ENCODE measurements around the gene MRAP2.

The MRAP2 gene, protein sequence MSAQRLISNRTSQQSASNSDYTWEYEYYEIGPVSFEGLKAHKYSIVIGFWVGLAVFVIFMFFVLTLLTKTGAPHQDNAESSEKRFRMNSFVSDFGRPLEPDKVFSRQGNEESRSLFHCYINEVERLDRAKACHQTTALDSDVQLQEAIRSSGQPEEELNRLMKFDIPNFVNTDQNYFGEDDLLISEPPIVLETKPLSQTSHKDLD

DNA sequence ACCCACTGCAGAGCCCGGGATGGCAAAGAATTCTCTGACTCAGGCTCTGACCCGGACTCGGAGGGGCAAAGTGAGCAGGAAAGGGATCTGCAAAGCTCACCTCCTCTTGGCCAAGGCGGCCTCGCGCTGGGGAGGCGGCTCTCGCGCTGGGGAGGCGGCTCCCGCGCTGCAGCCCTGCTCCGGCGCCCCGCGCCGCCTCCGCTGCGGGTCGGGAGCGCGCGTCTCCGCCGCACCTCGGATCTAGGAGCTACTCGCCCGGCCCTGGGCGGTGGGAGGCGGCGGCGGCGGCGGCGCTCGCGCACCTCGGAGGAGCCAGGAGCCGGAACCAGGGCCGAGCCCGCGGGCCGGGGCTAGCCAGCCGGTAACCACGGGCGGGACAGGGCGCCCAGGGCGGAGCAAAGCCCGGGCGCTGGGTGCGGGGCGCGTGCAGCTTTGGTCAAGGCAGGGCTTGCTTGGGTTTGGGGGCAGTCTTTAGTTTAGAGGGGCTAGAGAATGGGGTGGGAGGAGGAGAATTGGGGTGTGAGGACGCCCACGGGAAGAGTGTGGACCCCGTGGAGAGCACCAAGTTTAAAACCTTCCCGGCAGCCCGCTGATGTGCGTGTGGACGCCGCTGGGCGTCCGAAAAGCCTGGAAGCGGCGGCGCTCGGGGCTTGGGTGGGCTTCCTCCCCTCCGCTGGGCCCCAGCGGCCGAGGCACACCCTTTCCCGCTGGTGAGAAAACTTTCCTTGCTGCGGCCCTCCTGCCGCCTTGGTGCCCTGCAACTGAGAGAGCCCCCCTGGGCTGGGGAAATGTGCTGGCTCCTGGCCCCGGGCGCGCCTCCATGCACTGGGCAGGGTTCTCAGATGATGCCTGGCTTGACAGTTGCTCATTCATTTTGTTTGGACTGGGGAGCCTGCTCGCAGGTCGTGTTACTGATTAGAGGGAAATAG lies at the start of gene MRAP2:
Gene MRAP2, plus strand, starts transcription at position 250 of the 929 bp plus-strand sequence. CDS start 21,547 bp downstream, outside the sequence.
- TF ChIP-seq, protein P1, sequence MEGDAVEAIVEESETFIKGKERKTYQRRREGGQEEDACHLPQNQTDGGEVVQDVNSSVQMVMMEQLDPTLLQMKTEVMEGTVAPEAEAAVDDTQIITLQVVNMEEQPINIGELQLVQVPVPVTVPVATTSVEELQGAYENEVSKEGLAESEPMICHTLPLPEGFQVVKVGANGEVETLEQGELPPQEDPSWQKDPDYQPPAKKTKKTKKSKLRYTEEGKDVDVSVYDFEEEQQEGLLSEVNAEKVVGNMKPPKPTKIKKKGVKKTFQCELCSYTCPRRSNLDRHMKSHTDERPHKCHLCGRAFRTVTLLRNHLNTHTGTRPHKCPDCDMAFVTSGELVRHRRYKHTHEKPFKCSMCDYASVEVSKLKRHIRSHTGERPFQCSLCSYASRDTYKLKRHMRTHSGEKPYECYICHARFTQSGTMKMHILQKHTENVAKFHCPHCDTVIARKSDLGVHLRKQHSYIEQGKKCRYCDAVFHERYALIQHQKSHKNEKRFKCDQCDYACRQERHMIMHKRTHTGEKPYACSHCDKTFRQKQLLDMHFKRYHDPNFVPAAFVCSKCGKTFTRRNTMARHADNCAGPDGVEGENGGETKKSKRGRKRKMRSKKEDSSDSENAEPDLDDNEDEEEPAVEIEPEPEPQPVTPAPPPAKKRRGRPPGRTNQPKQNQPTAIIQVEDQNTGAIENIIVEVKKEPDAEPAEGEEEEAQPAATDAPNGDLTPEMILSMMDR (IDR thresholded peaks at IDR 0.05; ENCODE audit: insufficient read depth, low read length, poor library complexity, severe bottlenecking), result no peak
- H3K27me3 ChIP-seq (replicated peaks; ENCODE audit: control insufficient read depth, insufficient read depth, low read length), result peaks cover 2% of the 10 kb centered on the region
- H3K4me3 ChIP-seq (replicated peaks; ENCODE audit: low read depth, low read length), result peak within 1 kb of the TSS; percentile 51
- H3K36me3 ChIP-seq (ENCODE audit: control insufficient read depth, insufficient read depth, low read length), result no peaks in the 10 kb centered on the region
- DNase-seq (ENCODE audit: extremely low read depth, insufficient read length), result peak; percentile 18

DNA sequence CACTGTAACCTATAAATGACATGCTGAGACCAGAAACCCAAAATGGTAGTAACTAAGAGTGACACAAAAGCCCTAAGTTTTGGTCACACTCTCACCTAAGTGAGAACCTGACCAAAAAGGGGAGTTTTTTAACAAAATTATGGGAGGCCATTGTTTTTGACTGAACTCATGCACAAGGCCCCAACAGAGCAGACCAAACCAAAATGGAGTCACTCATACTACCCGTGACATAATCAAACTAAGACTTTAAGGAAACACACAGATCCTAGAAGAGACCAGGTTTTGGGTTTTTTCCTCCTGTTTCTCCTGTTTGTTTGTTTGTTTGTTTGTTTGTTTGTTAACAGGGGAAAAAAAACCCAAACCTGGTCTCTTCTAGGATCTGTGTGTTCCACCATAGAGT lies 49.2 kb upstream of the MRAP2 start:
- DNase-seq (ENCODE audit: extremely low read depth, insufficient read length), result no peak
- TF ChIP-seq, protein P1 (IDR thresholded peaks at IDR 0.05; ENCODE audit: insufficient read depth, low read length, poor library complexity, severe bottlenecking), result no peak
- H3K4me3 ChIP-seq (replicated peaks; ENCODE audit: low read depth, low read length), result no peak overlapping the region

DNA sequence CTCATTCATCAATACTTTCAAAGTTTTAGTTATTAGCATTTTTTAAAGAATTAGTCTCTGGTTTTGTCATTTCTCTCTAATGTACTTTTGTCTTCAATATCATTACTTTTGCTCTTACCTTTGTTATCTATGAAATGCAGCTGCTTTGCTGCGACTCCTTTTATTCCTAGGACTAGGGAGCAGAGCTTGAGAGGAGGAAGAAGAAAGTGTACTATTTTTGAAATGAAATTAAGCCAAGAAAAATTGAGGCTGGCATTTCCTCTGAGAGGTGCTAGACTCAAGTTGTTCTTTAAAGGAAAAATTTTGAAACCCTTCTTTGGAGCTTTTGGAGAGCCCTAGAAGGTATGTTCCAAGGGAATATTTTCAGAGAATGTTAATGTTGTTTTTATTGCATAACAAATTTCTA lies 48.3 kb upstream of the MRAP2 start:
- Histone ChIP-seq H3K27me3 (replicated peaks; ENCODE audit: control insufficient read depth, insufficient read depth, low read length) (no peaks in the 10 kb centered on the region), H3K4me3 (replicated peaks; ENCODE audit: low read depth, low read length) (no peak overlapping the region), H3K36me3 (ENCODE audit: control insufficient read depth, insufficient read depth, low read length) (no peaks in the 10 kb centered on the region)
- no peak for DNase-seq (ENCODE audit: extremely low read depth, insufficient read length)
- TF ChIP-seq, protein P1 (IDR thresholded peaks at IDR 0.05; ENCODE audit: insufficient read depth, low read length, poor library complexity, severe bottlenecking), result no peak

More for the DNA sequence above, 49.2 kb upstream of the MRAP2 start:
- Histone ChIP-seq H3K36me3 (ENCODE audit: control insufficient read depth, insufficient read depth, low read length) (no peaks in the 10 kb centered on the region), H3K27me3 (replicated peaks; ENCODE audit: control insufficient read depth, insufficient read depth, low read length) (no peaks in the 10 kb centered on the region)

DNA sequence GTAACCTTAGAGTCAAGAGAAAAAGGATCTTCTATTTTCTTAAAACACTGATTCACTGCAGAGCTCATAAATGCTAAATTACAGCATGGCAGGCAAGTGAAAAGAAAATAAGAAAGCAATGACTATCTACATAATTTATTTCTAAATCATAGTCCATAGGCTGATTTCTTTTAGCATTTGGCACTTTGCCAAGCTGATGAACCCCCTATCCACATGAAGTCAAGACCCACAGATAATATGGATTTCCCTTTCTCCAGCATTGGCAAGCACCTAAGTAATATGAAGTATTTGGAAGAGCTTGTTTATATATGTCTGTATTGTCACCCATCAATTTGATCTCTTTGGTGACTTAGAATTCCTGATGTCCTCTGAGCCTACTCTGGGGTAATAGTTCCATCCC lies 47.9 kb upstream of the MRAP2 start:
- no peak for DNase-seq (ENCODE audit: extremely low read depth, insufficient read length)
- Histone ChIP-seq H3K36me3 (ENCODE audit: control insufficient read depth, insufficient read depth, low read length) (no peaks in the 10 kb centered on the region), H3K4me3 (replicated peaks; ENCODE audit: low read depth, low read length) (no peak overlapping the region), H3K27me3 (replicated peaks; ENCODE audit: control insufficient read depth, insufficient read depth, low read length) (no peaks in the 10 kb centered on the region)
- TF ChIP-seq, protein P1 (IDR thresholded peaks at IDR 0.05; ENCODE audit: insufficient read depth, low read length, poor library complexity, severe bottlenecking), result no peak

DNA sequence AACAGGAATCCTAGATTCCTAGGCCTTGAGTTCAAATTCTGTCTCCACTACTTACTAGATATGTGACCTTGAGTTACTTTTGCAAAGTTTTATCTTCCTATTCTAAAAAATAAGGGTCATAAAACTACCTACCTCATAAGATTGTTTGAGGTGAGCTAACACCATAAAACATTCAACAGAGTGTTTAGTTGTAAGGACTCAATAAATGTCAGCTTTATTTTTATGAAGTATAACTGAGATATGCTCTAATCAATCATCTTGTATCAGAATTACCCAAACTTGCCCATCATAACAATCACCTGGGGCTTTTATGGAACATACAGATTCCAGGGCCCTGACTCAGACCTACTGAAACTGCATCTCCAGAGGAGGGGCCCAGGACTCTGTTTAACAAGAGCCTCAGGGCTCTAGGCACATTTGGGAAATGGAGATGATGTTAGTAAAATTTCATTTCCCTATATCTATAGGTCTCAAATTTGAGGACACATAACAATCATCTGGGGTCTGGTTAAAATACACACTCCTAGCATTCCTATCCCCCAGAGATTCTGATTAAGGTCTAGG lies 35.5 kb upstream of the MRAP2 start:
- Histone ChIP-seq H3K36me3 (ENCODE audit: control insufficient read depth, insufficient read depth, low read length) (no peaks in the 10 kb centered on the region), H3K27me3 (replicated peaks; ENCODE audit: control insufficient read depth, insufficient read depth, low read length) (no peaks in the 10 kb centered on the region), H3K4me3 (replicated peaks; ENCODE audit: low read depth, low read length) (no peak overlapping the region)
- no peak for DNase-seq (ENCODE audit: extremely low read depth, insufficient read length)
- TF ChIP-seq, protein P1 (IDR thresholded peaks at IDR 0.05; ENCODE audit: insufficient read depth, low read length, poor library complexity, severe bottlenecking), result no peak

Measured in GM06990 (cell line).